GM18526 (cell line): Measurements from ENCODE around the gene MFAP3L.

Experiments used
- POLR2A ChIP-seq: IDR thresholded peaks from 3 replicates; pipeline ENCODE4 v1.6.1; 2011; ENCODE audit not compliant: insufficient read length; ENCODE audit errors: extremely low read depth

MFAP3L gene

GRCh38 chr4:170001745-170002267 lies 24.4 kb downstream of the MFAP3L start:
- no peak for TF ChIP-seq POLR2A

GRCh38 chr4:170001011-170001744 lies 25.0 kb downstream of the MFAP3L start:
- TF ChIP-seq POLR2A: no peak

- no peak for TF ChIP-seq POLR2A
These were observed 26.3 kb downstream of the MFAP3L start for GRCh38 chr4:169999923-170000322.

GRCh38 chr4:169998981-169999380 lies 27.2 kb downstream of the MFAP3L start:
- TF ChIP-seq POLR2A: no peak

GRCh38 chr4:169996379-169997240 lies 29.6 kb downstream of the MFAP3L start:
- TF ChIP-seq POLR2A: no peak

- TF ChIP-seq POLR2A: no peak
These were observed 32.7 kb downstream of the MFAP3L start for GRCh38 chr4:169993531-169993930.

GRCh38 chr4:169988252-169988651 lies 37.9 kb downstream of the MFAP3L start:
- no peak for TF ChIP-seq POLR2A

GRCh38 chr4:169987327-169988228 lies 38.6 kb downstream of the MFAP3L start:
- TF ChIP-seq POLR2A: no peak

- no peak for TF ChIP-seq POLR2A
These were observed 39.8 kb downstream of the MFAP3L start for GRCh38 chr4:169986369-169986768.

GRCh38 chr4:169985881-169986280 lies 40.3 kb downstream of the MFAP3L start:
- TF ChIP-seq POLR2A: no peak

- no peak for TF ChIP-seq POLR2A
These were observed 41.5 kb downstream of the MFAP3L start for GRCh38 chr4:169984745-169985144.

GRCh38 chr4:169984173-169984572 lies 42.0 kb downstream of the MFAP3L start:
- TF ChIP-seq POLR2A: no peak

- TF ChIP-seq POLR2A: no peak
These were observed 49.2 kb downstream of the MFAP3L start for GRCh38 chr4:169976951-169977350.

- no peak for TF ChIP-seq POLR2A
These were observed 50.1 kb downstream of the MFAP3L start for GRCh38 chr4:169975838-169976796.
